Measurements from ENCODE around the gene RPS3.
"Not testable (repeated sequence)": the region's sequence is repeated elsewhere in the genome, so short reads cannot be mapped to it uniquely, and the experiment has no call there.

Gene RPS3

DNA sequence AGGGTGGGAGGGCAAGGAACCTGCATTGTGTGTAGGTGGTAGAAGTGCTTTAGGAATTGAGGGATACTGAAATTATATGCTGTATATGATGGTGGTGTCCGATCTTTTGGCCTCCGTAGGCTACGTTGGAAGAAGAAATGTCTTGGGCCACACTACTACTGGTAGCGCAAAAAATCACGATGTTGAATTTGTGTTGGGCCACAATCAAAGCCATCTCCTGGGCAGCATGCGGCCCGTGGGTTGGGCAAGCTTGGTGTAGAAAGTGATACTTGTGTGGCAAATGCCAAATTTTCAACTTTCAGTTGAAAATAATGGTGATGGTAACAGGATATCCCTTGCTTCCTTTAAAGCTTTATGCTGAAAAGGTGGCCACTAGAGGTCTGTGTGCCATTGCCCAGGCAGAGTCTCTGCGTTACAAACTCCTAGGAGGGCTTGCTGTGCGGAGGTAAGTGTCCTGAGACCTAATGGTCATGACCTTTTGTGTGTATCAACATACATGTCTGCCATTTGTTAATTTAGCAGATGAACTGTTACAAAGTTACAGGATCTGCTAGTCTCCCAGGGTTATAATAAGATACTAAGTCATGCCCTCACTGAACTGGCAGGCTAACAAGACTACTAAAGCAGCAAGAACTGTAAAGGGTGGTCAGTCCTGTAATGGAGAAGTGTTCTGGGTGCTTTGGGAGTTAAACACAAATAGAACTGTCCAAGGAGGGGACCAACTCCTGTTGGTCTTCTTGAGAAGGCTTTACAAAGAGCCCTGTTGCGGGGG lies 2.9 kb downstream of the RPS3 start:
- Histone ChIP-seq H3K9ac (ENCODE audit: low read depth, low read length) (peak overlapping the region; percentile 99; the same call in 1 of the 2 replicates), H3K27me3 (ENCODE audit: insufficient read depth, low read length) (no peaks in the 10 kb centered on the region), H3K9me3 (ENCODE audit: insufficient read depth, low read depth, low read length) (no peaks in the 10 kb centered on the region), H3K27ac (ENCODE audit: low read length) (no peak overlapping the region), H3K36me3 (ENCODE audit: insufficient read depth, low read depth, low read length) (peaks cover 75% of the 10 kb centered on the region), H3K4me3 (ENCODE audit: low read length) (peak overlapping the region; percentile 89), H3K4me1 (ENCODE audit: insufficient read depth, low read length) (peaks cover 13% of the 10 kb centered on the region)

GRCh38 chr11:75403037-75403436 lies 3.7 kb downstream of the RPS3 start:
- Histone ChIP-seq H3K9ac (ENCODE audit: low read depth, low read length) (peak overlapping the region; percentile 99; the same call in 1 of the 2 replicates), H3K4me3 (ENCODE audit: low read length) (peak overlapping the region; percentile 89), H3K27ac (ENCODE audit: low read length) (no peak overlapping the region), H3K9me3 (ENCODE audit: insufficient read depth, low read depth, low read length) (no peaks in the 10 kb centered on the region), H3K27me3 (ENCODE audit: insufficient read depth, low read length) (no peaks in the 10 kb centered on the region), H3K4me1 (ENCODE audit: insufficient read depth, low read length) (peaks cover 13% of the 10 kb centered on the region), H3K36me3 (ENCODE audit: insufficient read depth, low read depth, low read length) (peaks cover 81% of the 10 kb centered on the region)

- H3K4me1 ChIP-seq (ENCODE audit: insufficient read depth, low read length): peaks cover 13% of the 10 kb centered on the region
- H3K9ac ChIP-seq (ENCODE audit: low read depth, low read length): no peak overlapping the region
- no peaks in the 10 kb centered on the region for H3K9me3 ChIP-seq (ENCODE audit: insufficient read depth, low read depth, low read length)
- H3K27me3 ChIP-seq (ENCODE audit: insufficient read depth, low read length): no peaks in the 10 kb centered on the region
- H3K36me3 ChIP-seq (ENCODE audit: insufficient read depth, low read depth, low read length): peaks cover 90% of the 10 kb centered on the region
- H3K4me3 ChIP-seq (ENCODE audit: low read length): no peak overlapping the region
- H3K27ac ChIP-seq (ENCODE audit: low read length): no peak overlapping the region
Observed at GRCh38 chr11:75403983-75404658, 4.8 kb downstream of the RPS3 start.

GRCh38 chr11:75406338-75406777 lies 7.0 kb downstream of the RPS3 start:
- no peak overlapping the region for H3K27ac ChIP-seq (ENCODE audit: low read length)
- no peak overlapping the region for H3K9ac ChIP-seq (ENCODE audit: low read depth, low read length)
- no peaks in the 10 kb centered on the region for H3K27me3 ChIP-seq (ENCODE audit: insufficient read depth, low read length)
- H3K4me3 ChIP-seq (ENCODE audit: low read length): no peak overlapping the region
- peaks cover 13% of the 10 kb centered on the region for H3K4me1 ChIP-seq (ENCODE audit: insufficient read depth, low read length)
- peaks cover 73% of the 10 kb centered on the region for H3K36me3 ChIP-seq (ENCODE audit: insufficient read depth, low read depth, low read length)
- no peaks in the 10 kb centered on the region for H3K9me3 ChIP-seq (ENCODE audit: insufficient read depth, low read depth, low read length)

- H3K4me3 ChIP-seq (ENCODE audit: low read length): no peak overlapping the region
- H3K4me1 ChIP-seq (ENCODE audit: insufficient read depth, low read length): no peaks in the 10 kb centered on the region
- H3K27ac ChIP-seq (ENCODE audit: low read length): no peak overlapping the region
- H3K36me3 ChIP-seq (ENCODE audit: insufficient read depth, low read depth, low read length): peaks cover 64% of the 10 kb centered on the region
- no peaks in the 10 kb centered on the region for H3K27me3 ChIP-seq (ENCODE audit: insufficient read depth, low read length)
- no peak overlapping the region for H3K9ac ChIP-seq (ENCODE audit: low read depth, low read length)
- H3K9me3 ChIP-seq (ENCODE audit: insufficient read depth, low read depth, low read length): no peaks in the 10 kb centered on the region
Observed at GRCh38 chr11:75408957-75409219, 9.6 kb downstream of the RPS3 start.

GRCh38 chr11:75409971-75410370 lies 10.7 kb downstream of the RPS3 start:
- H3K27ac ChIP-seq (ENCODE audit: low read length); H3K4me1 ChIP-seq (ENCODE audit: insufficient read depth, low read length); H3K27me3 ChIP-seq (ENCODE audit: insufficient read depth, low read length); H3K9me3 ChIP-seq (ENCODE audit: insufficient read depth, low read depth, low read length); H3K4me3 ChIP-seq (ENCODE audit: low read length); H3K9ac ChIP-seq (ENCODE audit: low read depth, low read length): not testable (repeated sequence)
- peaks cover 60% of the 10 kb centered on the region for H3K36me3 ChIP-seq (ENCODE audit: insufficient read depth, low read depth, low read length)

GRCh38 chr11:75413146-75413545 lies 13.8 kb downstream of the RPS3 start:
- not testable (repeated sequence) for H3K27me3 ChIP-seq (ENCODE audit: insufficient read depth, low read length); H3K4me1 ChIP-seq (ENCODE audit: insufficient read depth, low read length); H3K9ac ChIP-seq (ENCODE audit: low read depth, low read length); H3K9me3 ChIP-seq (ENCODE audit: insufficient read depth, low read depth, low read length); H3K4me3 ChIP-seq (ENCODE audit: low read length); H3K27ac ChIP-seq (ENCODE audit: low read length)
- H3K36me3 ChIP-seq (ENCODE audit: insufficient read depth, low read depth, low read length): peaks cover 40% of the 10 kb centered on the region

DNA sequence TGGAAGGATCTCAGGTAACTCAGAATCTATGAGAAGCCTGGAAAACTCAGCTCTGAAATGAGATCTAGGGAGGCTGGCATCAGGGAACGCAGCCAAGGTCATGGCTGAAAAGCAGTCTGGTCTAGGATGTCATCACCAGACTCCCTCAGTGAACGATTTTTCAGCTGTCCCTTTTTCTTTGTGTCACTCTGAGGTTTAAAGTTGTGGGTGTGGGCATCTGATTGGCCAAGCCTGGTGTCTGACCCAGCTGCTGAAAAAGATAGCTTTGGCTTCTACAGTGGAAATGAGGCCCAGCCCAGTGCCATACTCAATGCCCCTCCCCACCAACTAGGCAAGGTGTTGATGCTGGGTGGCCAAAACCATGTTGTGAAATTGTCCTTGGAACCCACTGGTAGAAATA lies 14.5 kb downstream of the RPS3 start:
- Histone ChIP-seq H3K4me3 (ENCODE audit: low read length) (no peak overlapping the region), H3K4me1 (ENCODE audit: insufficient read depth, low read length) (no peaks in the 10 kb centered on the region; the same call in 1 of the 2 replicates), H3K36me3 (ENCODE audit: insufficient read depth, low read depth, low read length) (peaks cover 33% of the 10 kb centered on the region), H3K9ac (ENCODE audit: low read depth, low read length) (no peak overlapping the region), H3K27me3 (ENCODE audit: insufficient read depth, low read length) (no peaks in the 10 kb centered on the region), H3K9me3 (ENCODE audit: insufficient read depth, low read depth, low read length) (no peaks in the 10 kb centered on the region), H3K27ac (ENCODE audit: low read length) (no peak overlapping the region)

DNA sequence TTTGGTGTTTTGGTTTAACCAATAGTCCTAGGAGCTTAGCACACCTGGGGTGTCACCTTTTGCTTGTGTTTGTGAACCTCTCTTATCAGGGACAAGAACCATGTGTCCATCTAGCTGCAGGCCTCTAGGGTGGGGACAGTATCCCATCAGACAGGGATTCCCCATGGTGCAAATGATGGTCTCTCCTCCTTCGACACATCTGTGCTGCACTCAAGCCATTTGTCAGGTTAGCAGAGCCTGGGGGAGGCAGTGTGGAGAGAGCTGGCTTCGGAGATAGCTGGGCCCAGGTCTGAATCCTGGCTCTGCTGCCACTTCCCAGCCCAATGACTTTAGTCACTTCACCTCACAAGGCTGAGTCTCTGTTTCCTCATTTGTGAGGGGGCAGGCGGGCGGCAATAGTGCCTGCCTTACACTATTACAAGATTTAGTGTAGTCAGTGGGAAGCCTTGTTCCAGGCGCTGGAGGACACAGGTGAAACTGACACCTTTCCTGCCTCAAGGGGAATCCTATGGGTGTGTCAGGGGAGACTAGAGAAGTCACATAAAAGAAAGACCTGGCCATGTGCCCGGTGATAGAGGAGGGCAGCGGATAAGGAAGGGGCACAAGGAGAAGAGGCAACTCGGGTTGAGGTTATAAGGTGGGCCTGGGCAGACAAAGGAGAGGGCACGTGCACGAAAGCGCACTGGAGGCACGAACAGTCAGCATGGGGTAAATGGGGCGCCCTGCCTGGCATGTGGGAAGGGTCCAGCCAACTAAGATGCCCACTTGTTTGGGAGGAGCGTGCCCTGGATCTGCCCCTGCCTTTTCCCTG lies 21.1 kb downstream of the RPS3 start:
- H3K36me3 ChIP-seq (ENCODE audit: insufficient read depth, low read depth, low read length): peaks cover 16% of the 10 kb centered on the region
- no peaks in the 10 kb centered on the region for H3K4me1 ChIP-seq (ENCODE audit: insufficient read depth, low read length)
- H3K4me3 ChIP-seq (ENCODE audit: low read length): no peak overlapping the region
- H3K9me3 ChIP-seq (ENCODE audit: insufficient read depth, low read depth, low read length): no peaks in the 10 kb centered on the region
- H3K27me3 ChIP-seq (ENCODE audit: insufficient read depth, low read length): no peaks in the 10 kb centered on the region
- no peak overlapping the region for H3K9ac ChIP-seq (ENCODE audit: low read depth, low read length)
- H3K27ac ChIP-seq (ENCODE audit: low read length): no peak overlapping the region

GRCh38 chr11:75421035-75421602 lies 21.8 kb downstream of the RPS3 start:
- no peak overlapping the region for H3K9ac ChIP-seq (ENCODE audit: low read depth, low read length)
- H3K27me3 ChIP-seq (ENCODE audit: insufficient read depth, low read length): no peaks in the 10 kb centered on the region
- no peak overlapping the region for H3K4me3 ChIP-seq (ENCODE audit: low read length)
- H3K27ac ChIP-seq (ENCODE audit: low read length): no peak overlapping the region
- H3K9me3 ChIP-seq (ENCODE audit: insufficient read depth, low read depth, low read length): no peaks in the 10 kb centered on the region
- H3K36me3 ChIP-seq (ENCODE audit: insufficient read depth, low read depth, low read length): peaks cover 12% of the 10 kb centered on the region
- no peaks in the 10 kb centered on the region for H3K4me1 ChIP-seq (ENCODE audit: insufficient read depth, low read length)

- H3K27ac ChIP-seq (ENCODE audit: low read length): no peak overlapping the region
- H3K4me3 ChIP-seq (ENCODE audit: low read length): no peak overlapping the region
- peaks cover 4% of the 10 kb centered on the region; the same call in 1 of the 2 replicates for H3K27me3 ChIP-seq (ENCODE audit: insufficient read depth, low read length)
- H3K4me1 ChIP-seq (ENCODE audit: insufficient read depth, low read length): no peaks in the 10 kb centered on the region
- H3K9ac ChIP-seq (ENCODE audit: low read depth, low read length): no peak overlapping the region
- peaks cover 10% of the 10 kb centered on the region for H3K36me3 ChIP-seq (ENCODE audit: insufficient read depth, low read depth, low read length)
- no peaks in the 10 kb centered on the region for H3K9me3 ChIP-seq (ENCODE audit: insufficient read depth, low read depth, low read length)
Observed at GRCh38 chr11:75421902-75422247, 22.6 kb downstream of the RPS3 start.
